Measurements from ENCODE around the gene LCE2A. TPM values are rescaled to one million over a fixed set of nuclear protein-coding genes. Genes with fewer than 3 reads are reported as not detected.

The LCE2A gene
- total and polyA plus RNA-seq, 2 donors (not counting 1 experiment from before 2014, with no cell fraction given): not detected

DNA sequence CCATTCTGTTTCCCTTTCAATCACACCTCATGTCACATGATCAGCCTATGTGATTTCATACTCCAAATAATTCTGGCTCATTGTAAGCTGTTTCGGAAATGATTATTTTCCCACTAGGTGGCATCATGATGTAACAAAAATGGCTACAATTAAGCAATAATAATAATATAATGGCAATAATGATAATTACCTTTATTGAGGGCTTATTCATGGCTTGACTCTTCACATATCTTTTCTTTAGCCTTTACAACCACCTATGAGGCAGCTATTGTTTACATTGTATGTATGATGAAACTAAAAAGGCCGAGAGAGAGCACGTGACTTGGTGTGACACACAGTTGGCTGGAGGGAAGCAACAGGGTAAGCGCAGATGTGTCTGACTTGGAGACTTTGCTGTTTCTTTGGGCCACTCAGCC lies 47.2 kb downstream of the LCE2A start:
- ChIA-PET CTCF (no interaction called here), POLR2A (no interaction called here)
- no peak for TF ChIP-seq EZH2 (IDR thresholded peaks at IDR 0.05; ENCODE audit: borderline replicate concordance, insufficient read depth, low read depth, low read length, poor library complexity, severe bottlenecking)
- TF ChIP-seq, protein P1, sequence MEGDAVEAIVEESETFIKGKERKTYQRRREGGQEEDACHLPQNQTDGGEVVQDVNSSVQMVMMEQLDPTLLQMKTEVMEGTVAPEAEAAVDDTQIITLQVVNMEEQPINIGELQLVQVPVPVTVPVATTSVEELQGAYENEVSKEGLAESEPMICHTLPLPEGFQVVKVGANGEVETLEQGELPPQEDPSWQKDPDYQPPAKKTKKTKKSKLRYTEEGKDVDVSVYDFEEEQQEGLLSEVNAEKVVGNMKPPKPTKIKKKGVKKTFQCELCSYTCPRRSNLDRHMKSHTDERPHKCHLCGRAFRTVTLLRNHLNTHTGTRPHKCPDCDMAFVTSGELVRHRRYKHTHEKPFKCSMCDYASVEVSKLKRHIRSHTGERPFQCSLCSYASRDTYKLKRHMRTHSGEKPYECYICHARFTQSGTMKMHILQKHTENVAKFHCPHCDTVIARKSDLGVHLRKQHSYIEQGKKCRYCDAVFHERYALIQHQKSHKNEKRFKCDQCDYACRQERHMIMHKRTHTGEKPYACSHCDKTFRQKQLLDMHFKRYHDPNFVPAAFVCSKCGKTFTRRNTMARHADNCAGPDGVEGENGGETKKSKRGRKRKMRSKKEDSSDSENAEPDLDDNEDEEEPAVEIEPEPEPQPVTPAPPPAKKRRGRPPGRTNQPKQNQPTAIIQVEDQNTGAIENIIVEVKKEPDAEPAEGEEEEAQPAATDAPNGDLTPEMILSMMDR (IDR thresholded peaks at IDR 0.05): no peak
- DNase-seq: no peak
- Histone ChIP-seq H3K27ac (ENCODE audit: low read length in 2 of 2) (no peak overlapping the region), H3K4me2 (replicated peaks; ENCODE audit: low read depth, low read length, poor library complexity, severe bottlenecking) (no peak overlapping the region), H3K36me3 (replicated peaks in 1 of 2; ENCODE audit: control extremely low read depth in 1 of 2, control insufficient read depth in 1 of 2, extremely low read depth in 1 of 2, insufficient read depth in 2 of 2, low read length in 1 of 2) (no peaks in the 10 kb centered on the region), H3K9ac (ENCODE audit: low read length) (no peak overlapping the region), H2AFZ (ENCODE audit: insufficient read depth, low read depth, low read length, poor library complexity, severe bottlenecking) (no peak overlapping the region), H3K79me2 (ENCODE audit: control insufficient read depth, insufficient read depth, low read length) (no peaks in the 10 kb centered on the region), H3K4me3 (ENCODE audit: control extremely low read depth in 1 of 5, extremely low read depth in 1 of 5, insufficient read depth in 1 of 5, low read depth in 2 of 5, low read length in 4 of 5) (no peak overlapping the region), H3K9me3 (ENCODE audit: control extremely low read depth in 1 of 3, control insufficient read depth in 2 of 3, insufficient read depth in 1 of 3, low read length in 2 of 3) (no peaks in the 10 kb centered on the region), H3K4me1 (ENCODE audit: control insufficient read depth in 2 of 2, insufficient read depth in 2 of 2, low read length in 2 of 2) (no peaks in the 10 kb centered on the region), H4K20me1 (ENCODE audit: control insufficient read depth, insufficient read depth, low read length, poor library complexity, severe bottlenecking) (no peaks in the 10 kb centered on the region), H3K27me3 (replicated peaks in 1 of 4; ENCODE audit: control extremely low read depth in 1 of 4, control insufficient read depth in 3 of 4, insufficient read depth in 4 of 4, low read length in 3 of 4) (peaks cover 0 to 4% (median 0%) of the 10 kb centered on the region in 4 experiments)
- peaks cover 14% of the 10 kb centered on the region for H3K27me3 Mint-ChIP-seq
- intact Hi-C loops (cut with micrococcal nuclease): no loop called here
- no peaks in the 10 kb centered on the region for H3K9me3 Mint-ChIP-seq (ENCODE audit: insufficient read depth)
- 97% methylated on average over 3 of the region's 4 CpGs for WGBS (ENCODE audit: insufficient coverage)
- no peak for ATAC-seq (ENCODE audit: low read depth)
- H3K4me1 Mint-ChIP-seq: no peaks in the 10 kb centered on the region
- H3K4me3 Mint-ChIP-seq: no peak overlapping the region
- H3K27ac Mint-ChIP-seq: no peak overlapping the region

DNA sequence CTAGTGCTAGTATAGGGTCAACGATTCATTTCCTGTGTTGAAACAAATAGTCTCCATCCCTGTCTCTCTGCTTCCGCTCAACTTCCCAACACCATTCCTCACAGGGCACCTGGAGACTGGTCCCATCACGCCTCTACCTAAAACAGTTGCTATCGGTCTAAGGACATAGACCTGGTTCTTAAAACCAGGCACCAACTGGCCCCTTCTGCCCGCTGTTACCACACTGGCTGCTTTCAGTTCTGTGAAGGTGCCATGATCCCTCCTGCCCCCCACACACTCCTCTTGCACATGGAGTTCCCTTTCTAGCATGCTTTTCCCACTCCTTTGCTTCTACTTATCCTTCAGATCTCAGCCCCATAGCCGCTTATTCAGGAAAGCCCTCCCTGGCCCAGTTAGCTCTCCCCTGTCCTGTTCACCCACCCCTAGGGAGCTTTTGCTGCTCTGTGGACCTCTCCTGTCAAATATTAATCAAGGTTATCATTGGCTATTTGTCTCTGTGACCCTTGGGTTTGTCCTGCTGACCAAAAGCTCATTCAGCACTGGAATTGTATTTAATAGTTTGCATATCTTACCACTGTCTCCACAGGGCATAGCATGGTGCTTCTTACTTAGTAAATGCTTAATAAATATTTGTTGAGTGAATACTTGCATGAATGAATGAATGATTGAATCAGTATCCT lies 47.8 kb downstream of the LCE2A start:
- no peak overlapping the region for H2AFZ ChIP-seq (ENCODE audit: insufficient read depth, low read depth, low read length, poor library complexity, severe bottlenecking)
- no peak overlapping the region for H3K27ac ChIP-seq (ENCODE audit: low read length in 2 of 2)
- Mint-ChIP-seq H3K9me3 (ENCODE audit: insufficient read depth) (no peaks in the 10 kb centered on the region), H3K4me3 (no peak overlapping the region), H3K4me1 (no peaks in the 10 kb centered on the region), H3K27me3 (peaks cover 18% of the 10 kb centered on the region), H3K27ac (no peak overlapping the region)
- no peaks in the 10 kb centered on the region for H3K4me1 ChIP-seq (ENCODE audit: control insufficient read depth in 2 of 2, insufficient read depth in 2 of 2, low read length in 2 of 2)
- TF ChIP-seq EZH2 (IDR thresholded peaks at IDR 0.05; ENCODE audit: borderline replicate concordance, insufficient read depth, low read depth, low read length, poor library complexity, severe bottlenecking): no peak
- TF ChIP-seq, protein P1 (IDR thresholded peaks at IDR 0.05): no peak
- no peak overlapping the region for H3K4me3 ChIP-seq (ENCODE audit: control extremely low read depth in 1 of 5, extremely low read depth in 1 of 5, insufficient read depth in 1 of 5, low read depth in 2 of 5, low read length in 4 of 5)
- intact Hi-C loops (cut with micrococcal nuclease): no loop called here
- no peaks in the 10 kb centered on the region for H3K36me3 ChIP-seq (replicated peaks in 1 of 2; ENCODE audit: control extremely low read depth in 1 of 2, control insufficient read depth in 1 of 2, extremely low read depth in 1 of 2, insufficient read depth in 2 of 2, low read length in 1 of 2)
- ATAC-seq (ENCODE audit: low read depth): no peak
- DNase-seq: no peak
- no peak overlapping the region for H3K4me2 ChIP-seq (replicated peaks; ENCODE audit: low read depth, low read length, poor library complexity, severe bottlenecking)
- ChIA-PET POLR2A (no interaction called here), CTCF (no interaction called here)
- H4K20me1 ChIP-seq (ENCODE audit: control insufficient read depth, insufficient read depth, low read length, poor library complexity, severe bottlenecking): no peaks in the 10 kb centered on the region
- H3K79me2 ChIP-seq (ENCODE audit: control insufficient read depth, insufficient read depth, low read length): no peaks in the 10 kb centered on the region
- WGBS (ENCODE audit: insufficient coverage): 88% methylated on average over 5 of the region's 6 CpGs
- H3K27me3 ChIP-seq (replicated peaks in 1 of 4; ENCODE audit: control extremely low read depth in 1 of 4, control insufficient read depth in 3 of 4, insufficient read depth in 4 of 4, low read length in 3 of 4): peaks cover 0 to 4% (median 0%) of the 10 kb centered on the region in 4 experiments
- no peak overlapping the region for H3K9ac ChIP-seq (ENCODE audit: low read length)
- no peaks in the 10 kb centered on the region for H3K9me3 ChIP-seq (ENCODE audit: control extremely low read depth in 1 of 3, control insufficient read depth in 2 of 3, insufficient read depth in 1 of 3, low read length in 2 of 3)
